ENCODE measurements around the gene PIEZO1. TPM values are rescaled to one million over a fixed set of nuclear protein-coding genes. Genes with fewer than 3 reads are reported as not detected.
A peak's percentile ranks its signal among the peaks of the same experiment; 100 is the strongest.

The PIEZO1 gene
- total RNA-seq, 1 experiment from 2014 or later, result 181 TPM

DNA sequence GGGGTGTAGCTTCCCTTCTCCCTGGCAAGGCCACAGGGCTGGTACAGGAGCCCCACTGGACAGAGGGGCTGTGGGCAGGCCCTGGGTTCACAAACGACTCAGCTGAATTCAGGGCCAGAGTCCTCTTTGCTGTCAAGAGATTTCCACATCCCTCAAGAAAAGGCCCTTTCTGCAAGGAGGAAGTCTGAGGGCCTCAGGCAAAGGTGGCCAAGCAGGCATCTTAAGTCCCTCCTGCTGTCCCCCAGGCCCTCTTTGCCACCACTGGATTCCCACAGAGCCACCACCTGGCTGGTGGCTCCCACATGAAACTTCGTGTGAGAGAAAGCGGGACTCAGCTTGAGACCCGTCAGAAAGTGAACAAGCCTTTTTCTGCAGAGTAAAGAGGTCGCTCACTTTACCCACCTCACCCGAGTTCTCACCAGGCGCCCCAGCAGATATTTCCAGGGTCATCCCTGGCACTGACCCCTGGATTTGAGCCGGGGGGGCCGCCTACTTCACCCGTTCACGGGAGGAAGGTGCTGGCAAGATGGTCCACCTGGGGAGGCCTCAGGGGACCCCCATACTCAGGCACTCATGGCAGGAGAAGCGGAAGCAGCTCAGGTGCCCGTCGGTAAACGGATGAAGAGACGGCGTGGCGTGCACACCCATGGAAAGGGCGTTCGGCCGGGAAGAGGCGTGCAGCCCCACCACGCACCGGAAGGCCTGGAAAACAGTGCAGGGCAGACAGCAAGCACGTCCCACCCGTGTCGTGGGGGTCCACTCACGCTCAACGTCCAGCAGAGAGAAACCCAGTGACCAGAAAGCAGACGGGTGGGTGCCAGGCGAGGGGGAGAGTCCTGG is 82.4 kb downstream of the PIEZO1 start:
- Histone ChIP-seq H3K4me3 (no peak overlapping the region), H3K27ac (no peak overlapping the region), H3K36me3 (peaks cover 38% of the 10 kb centered on the region), H3K9me3 (replicated peaks) (no peaks in the 10 kb centered on the region), H3K4me1 (replicated peaks) (peaks cover 46% of the 10 kb centered on the region), H3K27me3 (replicated peaks) (no peaks in the 10 kb centered on the region)
- DNase-seq (ENCODE audit: low read depth in 1 of 2, low spot score in 2 of 2), result no peak

DNA sequence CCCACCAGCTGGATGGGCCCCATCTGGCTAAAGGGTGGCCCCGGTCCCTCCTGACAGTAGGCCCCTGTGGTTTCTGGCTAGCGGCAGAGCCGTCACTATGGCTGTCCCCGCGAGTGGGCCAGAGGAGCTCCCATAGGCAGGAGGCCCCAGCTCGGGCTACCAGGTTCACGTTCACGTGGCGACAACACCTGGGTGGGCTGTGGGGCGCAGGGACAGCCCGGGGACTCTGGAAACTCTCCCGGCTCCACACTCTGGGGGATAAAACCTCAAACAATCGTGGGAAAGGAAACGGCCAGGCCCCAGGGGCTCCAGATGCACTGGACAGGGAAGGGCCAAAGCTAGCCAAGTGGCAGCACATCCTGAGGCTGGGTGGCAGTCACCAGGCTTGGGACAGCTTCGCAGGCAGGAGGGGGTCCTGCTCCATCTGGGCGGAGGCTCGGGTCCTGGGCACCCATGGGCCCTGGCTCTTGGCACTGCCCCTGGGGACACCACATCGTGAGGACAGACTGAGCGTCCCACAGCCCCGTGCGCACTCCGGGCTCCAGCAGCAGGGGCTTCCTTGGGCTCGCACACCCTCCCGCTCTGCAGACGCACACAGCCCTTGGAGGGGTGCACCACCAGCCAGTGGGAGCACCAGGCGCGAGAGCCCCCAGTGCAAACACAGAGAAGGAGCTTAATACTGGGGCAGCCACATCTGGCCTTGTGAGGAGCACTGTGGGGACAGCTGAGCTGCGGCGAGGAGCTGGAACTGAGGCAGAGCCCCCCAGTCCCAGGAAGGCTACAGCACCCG is 83.2 kb downstream of the PIEZO1 start:
- H3K27me3 ChIP-seq (replicated peaks), result no peaks in the 10 kb centered on the region
- H3K36me3 ChIP-seq, result peaks cover 44% of the 10 kb centered on the region
- no peaks in the 10 kb centered on the region for H3K9me3 ChIP-seq (replicated peaks)
- peaks cover 39% of the 10 kb centered on the region for H3K4me1 ChIP-seq (replicated peaks)
- DNase-seq (ENCODE audit: low read depth in 1 of 2, low spot score in 2 of 2), result no peak
- H3K27ac ChIP-seq, result peak overlapping the region; percentile 21; the same call in 1 of the 2 replicates
- no peak overlapping the region for H3K4me3 ChIP-seq

DNA sequence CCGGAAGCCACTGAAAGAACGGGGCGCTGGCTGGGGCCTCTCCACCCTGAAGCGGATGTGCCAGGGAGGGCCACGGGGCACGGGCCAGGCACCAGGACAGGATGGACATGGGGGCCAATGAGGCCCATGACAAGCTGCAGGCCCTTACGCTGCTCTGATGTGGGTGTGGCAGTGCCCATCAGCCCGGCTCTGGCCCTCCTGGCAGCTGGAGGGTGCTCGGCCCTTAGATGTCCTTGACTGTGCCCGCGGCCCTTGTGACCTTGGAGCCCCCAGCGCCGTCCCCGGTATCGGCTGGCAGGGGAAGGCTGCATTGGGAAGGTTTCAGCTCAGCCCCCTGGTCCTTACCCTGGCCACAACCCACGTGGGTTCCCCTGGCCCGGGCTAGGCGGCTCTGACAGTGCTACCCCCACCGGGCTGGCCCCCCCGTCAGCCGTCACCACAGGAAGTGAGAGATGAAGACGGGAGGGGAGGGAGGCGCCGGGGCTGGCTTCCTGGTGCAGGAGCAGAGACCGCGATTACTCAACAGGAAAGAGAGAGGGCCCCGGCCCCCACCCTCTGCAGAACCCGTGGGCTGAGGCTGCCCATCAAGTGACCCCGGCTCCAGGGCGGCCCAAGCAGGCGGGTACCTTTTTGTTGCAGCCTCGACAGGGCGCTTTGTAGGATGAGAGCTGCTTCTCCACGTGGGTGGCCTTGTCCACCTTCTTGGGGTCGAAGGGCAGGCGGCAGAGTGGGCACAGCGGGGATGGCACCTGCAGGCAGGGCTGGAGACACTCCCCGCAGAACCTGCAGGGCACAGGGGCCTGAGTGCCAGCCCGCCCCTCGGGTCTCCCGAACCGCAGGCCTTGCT is 84.2 kb downstream of the PIEZO1 start:
- Histone ChIP-seq H3K9me3 (replicated peaks) (no peaks in the 10 kb centered on the region), H3K27ac (peak overlapping the region; percentile 40), H3K4me1 (replicated peaks) (peaks cover 39% of the 10 kb centered on the region), H3K27me3 (replicated peaks) (no peaks in the 10 kb centered on the region), H3K4me3 (no peak overlapping the region), H3K36me3 (peaks cover 37% of the 10 kb centered on the region)
- peak; percentile 91 to 98 for DNase-seq (ENCODE audit: low read depth in 1 of 2, low spot score in 2 of 2)

DNA sequence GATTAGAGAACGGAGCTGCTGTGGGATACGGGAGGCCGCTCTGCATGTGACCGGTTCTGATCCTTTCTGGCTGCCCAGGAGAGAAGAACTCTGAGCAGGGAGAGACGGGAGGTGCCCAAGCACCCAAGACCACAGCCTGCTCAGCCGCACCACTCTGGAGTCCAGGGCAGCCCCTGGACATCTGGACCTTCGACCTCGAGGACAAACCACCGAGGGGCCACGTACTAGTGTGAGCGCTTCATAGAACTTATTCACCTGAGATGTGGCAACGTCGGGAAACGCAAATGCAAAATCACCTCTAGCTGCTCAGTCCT is 84.7 kb downstream of the PIEZO1 start:
- peaks cover 37% of the 10 kb centered on the region for H3K36me3 ChIP-seq
- no peak for DNase-seq (ENCODE audit: low read depth in 1 of 2, low spot score in 2 of 2)
- H3K27me3 ChIP-seq (replicated peaks), result no peaks in the 10 kb centered on the region
- H3K27ac ChIP-seq, result no peak overlapping the region
- peaks cover 34% of the 10 kb centered on the region for H3K4me1 ChIP-seq (replicated peaks)
- no peak overlapping the region for H3K4me3 ChIP-seq
- no peaks in the 10 kb centered on the region for H3K9me3 ChIP-seq (replicated peaks)

DNA sequence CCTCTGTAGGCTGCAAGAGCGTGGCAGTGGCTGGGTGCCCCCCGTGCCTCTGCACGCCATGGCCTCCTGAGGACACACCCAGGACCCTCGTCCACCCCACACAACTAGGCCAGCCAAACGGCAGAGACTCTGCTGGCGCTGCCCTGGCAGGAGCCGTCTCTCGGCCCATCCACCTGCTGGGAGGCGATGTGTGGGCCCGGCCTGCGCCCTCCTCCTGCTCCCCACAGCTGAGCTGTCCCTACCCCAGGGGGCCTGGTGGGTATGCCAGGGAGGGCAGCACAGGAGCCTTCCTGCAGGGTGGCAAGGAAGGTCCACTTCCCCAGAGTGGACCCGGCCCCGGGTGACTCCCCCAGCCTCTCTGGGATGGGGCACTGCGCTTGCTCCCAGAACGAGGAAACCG is 85.8 kb downstream of the PIEZO1 start:
- no peak overlapping the region for H3K27ac ChIP-seq
- no peaks in the 10 kb centered on the region for H3K9me3 ChIP-seq (replicated peaks)
- H3K36me3 ChIP-seq, result peaks cover 37% of the 10 kb centered on the region
- H3K4me1 ChIP-seq (replicated peaks), result peaks cover 28% of the 10 kb centered on the region
- H3K4me3 ChIP-seq, result no peak overlapping the region
- H3K27me3 ChIP-seq (replicated peaks), result no peaks in the 10 kb centered on the region
- no peak for DNase-seq (ENCODE audit: low read depth in 1 of 2, low spot score in 2 of 2)

DNA sequence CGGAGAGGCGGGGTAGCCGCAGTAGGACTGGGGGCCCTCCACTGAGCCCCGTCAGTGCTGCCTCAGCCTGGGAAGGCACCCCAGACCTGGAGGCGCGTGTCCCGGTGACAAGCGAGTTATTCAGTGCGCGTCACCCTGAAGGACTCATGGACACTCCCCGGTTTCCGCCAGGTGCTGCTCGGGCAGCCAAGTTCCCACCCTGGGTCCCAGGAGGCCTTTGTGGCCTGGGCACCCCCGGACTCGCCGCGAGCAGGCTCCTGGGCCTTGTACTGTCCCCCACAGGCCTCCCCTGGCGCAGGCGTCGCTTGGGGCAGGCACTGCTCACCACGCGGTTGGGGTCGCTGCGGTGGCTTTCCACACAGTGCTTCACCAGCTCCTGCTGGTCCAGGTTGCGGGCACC is 86.4 kb downstream of the PIEZO1 start:
- Histone ChIP-seq H3K4me3 (no peak overlapping the region), H3K4me1 (replicated peaks) (peaks cover 26% of the 10 kb centered on the region), H3K27ac (no peak overlapping the region), H3K27me3 (replicated peaks) (no peaks in the 10 kb centered on the region), H3K9me3 (replicated peaks) (no peaks in the 10 kb centered on the region), H3K36me3 (peaks cover 37% of the 10 kb centered on the region)
- DNase-seq (ENCODE audit: low read depth in 1 of 2, low spot score in 2 of 2), result no peak

DNA sequence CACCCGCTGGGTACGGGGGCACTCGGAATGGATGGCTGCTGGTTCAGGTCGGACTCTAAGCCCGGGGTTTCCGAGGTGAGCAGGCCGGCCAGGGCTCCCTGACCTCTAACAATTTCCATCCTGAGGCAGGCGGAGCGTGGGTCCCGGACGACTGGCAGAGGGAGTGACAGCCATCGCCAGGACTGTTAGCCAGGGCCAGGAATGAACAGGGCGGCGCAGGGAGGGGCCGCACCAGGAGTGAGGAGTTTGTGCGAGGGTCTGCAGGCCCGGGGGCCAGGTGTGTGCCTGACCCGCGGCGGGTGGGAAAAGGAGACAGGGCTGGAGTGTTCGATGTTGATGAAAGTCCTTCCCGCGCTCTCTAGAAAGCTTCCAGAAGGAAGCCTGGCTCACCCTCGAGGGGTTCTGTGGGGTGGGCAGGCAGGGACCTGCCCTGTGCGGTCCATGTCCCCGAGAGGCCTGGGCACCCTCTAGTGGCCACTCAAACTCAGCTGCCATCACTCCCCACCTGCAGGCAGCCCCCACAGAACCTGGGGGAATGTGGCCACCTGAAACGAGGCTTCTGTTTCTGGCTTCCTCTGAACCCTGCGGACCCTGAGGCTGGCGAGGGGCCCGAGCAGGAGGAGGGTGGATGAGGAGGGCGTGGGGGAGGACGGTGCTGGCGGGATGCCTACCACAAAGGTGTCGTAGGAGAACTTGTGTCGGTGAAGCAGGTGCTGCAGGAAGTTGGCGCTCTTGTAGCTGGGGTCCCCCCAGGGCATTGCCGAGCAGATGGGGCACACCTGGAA is 87.0 kb downstream of the PIEZO1 start:
- no peak for DNase-seq (ENCODE audit: low read depth in 1 of 2, low spot score in 2 of 2)
- Histone ChIP-seq H3K9me3 (replicated peaks) (no peaks in the 10 kb centered on the region), H3K36me3 (peaks cover 37% of the 10 kb centered on the region), H3K27ac (no peak overlapping the region), H3K4me1 (replicated peaks) (peaks cover 20% of the 10 kb centered on the region), H3K27me3 (replicated peaks) (no peaks in the 10 kb centered on the region), H3K4me3 (no peak overlapping the region)

DNA sequence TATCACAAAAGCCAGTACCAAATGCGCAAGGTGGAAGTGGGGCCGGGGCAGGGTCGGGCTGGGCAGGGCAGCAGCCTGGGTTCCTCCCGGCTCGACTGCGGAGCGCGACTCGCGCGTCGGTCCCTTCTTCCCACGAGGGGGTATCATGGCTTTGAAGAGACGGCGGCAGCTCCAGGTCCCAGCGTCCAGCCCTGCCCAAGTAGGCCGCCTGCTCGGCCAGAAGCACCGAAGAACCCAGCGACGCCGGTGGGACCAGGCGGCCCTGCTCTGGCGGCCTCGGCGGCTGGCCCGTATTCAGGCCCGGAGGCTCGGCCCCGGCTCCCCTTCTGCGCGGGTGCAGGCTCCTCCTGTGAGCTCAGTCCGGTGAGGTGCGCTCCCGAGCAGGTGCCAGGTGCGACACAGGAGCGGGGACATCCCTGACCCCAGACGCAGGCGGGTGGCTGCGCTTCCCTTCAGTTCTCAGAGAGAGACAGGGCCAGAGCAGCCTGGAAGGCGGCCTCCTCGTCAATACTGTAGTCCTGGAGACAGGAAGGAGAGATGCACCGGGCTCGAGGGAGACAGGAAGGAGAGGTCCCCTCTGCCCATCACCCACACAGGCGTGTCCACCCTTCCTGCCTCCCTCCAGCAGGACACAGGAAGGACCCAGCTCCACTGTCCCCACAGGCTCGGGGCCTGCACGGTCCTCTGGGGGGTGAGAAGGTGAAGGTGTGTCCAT is 87.7 kb downstream of the PIEZO1 start:
- H3K4me3 ChIP-seq, result no peak overlapping the region
- no peaks in the 10 kb centered on the region for H3K27me3 ChIP-seq (replicated peaks)
- no peaks in the 10 kb centered on the region for H3K9me3 ChIP-seq (replicated peaks)
- no peak for DNase-seq (ENCODE audit: low read depth in 1 of 2, low spot score in 2 of 2)
- peaks cover 37% of the 10 kb centered on the region for H3K36me3 ChIP-seq
- H3K4me1 ChIP-seq (replicated peaks), result peaks cover 20% of the 10 kb centered on the region
- no peak overlapping the region for H3K27ac ChIP-seq

DNA sequence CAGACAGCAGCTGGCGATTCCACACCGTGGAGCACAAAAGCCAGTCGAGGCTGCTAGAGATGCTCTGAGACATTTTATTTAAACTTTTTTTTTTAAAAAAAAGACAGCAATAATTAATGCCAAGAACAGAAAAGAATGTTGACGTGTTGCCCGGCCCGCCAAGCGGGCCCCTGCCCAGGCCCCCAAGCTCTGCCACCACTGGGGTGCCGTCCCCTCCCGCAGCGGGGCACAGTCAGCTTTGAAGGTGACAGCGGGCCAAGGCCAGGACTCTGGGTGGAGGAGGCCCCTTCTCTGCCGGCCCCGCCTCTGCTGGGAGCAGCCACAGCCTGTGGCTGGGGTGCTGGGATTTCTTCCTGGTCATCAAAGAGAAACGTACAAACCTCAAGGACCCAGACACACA is 88.6 kb downstream of the PIEZO1 start:
- Histone ChIP-seq H3K27me3 (replicated peaks) (no peaks in the 10 kb centered on the region), H3K4me3 (no peak overlapping the region), H3K36me3 (peaks cover 37% of the 10 kb centered on the region), H3K4me1 (replicated peaks) (peaks cover 15% of the 10 kb centered on the region), H3K9me3 (replicated peaks) (no peaks in the 10 kb centered on the region), H3K27ac (no peak overlapping the region)
- DNase-seq (ENCODE audit: low read depth in 1 of 2, low spot score in 2 of 2), result no peak

DNA sequence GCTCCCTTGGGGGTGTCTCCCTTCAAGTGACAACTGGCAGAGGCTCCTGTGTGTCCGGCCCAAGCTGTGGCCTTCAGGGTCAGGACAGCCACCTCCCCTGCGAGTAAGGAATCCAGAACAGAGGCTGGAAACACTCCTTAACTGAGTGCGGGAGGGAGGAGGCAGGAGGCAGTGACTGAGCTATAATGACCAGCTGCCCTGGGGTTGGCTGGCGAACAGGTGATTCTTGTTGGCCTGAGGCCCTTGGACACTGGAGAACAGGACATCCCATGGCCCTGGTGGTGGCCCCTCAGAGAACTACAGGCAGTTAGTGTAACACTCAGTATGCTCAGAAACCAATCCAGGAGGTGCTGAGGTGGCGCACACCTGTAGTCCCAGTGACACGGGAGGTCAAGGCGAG is 89.3 kb downstream of the PIEZO1 start:
- Histone ChIP-seq H3K4me1 (replicated peaks) (peaks cover 8% of the 10 kb centered on the region), H3K27me3 (replicated peaks) (no peaks in the 10 kb centered on the region), H3K4me3 (no peak overlapping the region), H3K27ac (no peak overlapping the region), H3K9me3 (replicated peaks) (no peaks in the 10 kb centered on the region), H3K36me3 (peaks cover 37% of the 10 kb centered on the region)
- DNase-seq (ENCODE audit: low read depth in 1 of 2, low spot score in 2 of 2), result no peak

DNA sequence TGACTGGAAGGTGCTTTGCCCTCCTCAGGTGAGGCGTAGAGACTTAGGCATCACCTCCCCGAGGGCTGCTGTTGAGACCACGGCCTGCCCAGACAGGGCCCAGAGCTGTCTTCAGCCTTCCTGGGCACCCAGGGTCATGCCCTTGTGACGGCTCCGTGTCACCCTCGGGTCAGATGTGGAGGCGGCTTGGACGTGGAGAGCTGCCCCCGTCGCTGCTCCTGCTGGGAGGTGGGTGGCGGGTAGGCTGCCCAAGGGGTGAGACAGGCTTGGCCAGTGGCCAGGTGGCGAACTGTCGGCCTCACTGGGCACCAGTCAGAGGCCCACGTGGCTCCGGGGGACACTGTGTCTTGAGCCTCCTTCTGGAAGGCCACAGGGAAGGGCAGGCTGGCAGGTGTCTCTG is 89.8 kb downstream of the PIEZO1 start:
- no peak overlapping the region for H3K4me3 ChIP-seq
- H3K27ac ChIP-seq, result no peak overlapping the region
- DNase-seq (ENCODE audit: low read depth in 1 of 2, low spot score in 2 of 2), result no peak
- no peaks in the 10 kb centered on the region for H3K27me3 ChIP-seq (replicated peaks)
- no peaks in the 10 kb centered on the region for H3K9me3 ChIP-seq (replicated peaks)
- peaks cover 31% of the 10 kb centered on the region for H3K36me3 ChIP-seq
- H3K4me1 ChIP-seq (replicated peaks), result peaks cover 3% of the 10 kb centered on the region; the same call in 1 of the 2 replicates

DNA sequence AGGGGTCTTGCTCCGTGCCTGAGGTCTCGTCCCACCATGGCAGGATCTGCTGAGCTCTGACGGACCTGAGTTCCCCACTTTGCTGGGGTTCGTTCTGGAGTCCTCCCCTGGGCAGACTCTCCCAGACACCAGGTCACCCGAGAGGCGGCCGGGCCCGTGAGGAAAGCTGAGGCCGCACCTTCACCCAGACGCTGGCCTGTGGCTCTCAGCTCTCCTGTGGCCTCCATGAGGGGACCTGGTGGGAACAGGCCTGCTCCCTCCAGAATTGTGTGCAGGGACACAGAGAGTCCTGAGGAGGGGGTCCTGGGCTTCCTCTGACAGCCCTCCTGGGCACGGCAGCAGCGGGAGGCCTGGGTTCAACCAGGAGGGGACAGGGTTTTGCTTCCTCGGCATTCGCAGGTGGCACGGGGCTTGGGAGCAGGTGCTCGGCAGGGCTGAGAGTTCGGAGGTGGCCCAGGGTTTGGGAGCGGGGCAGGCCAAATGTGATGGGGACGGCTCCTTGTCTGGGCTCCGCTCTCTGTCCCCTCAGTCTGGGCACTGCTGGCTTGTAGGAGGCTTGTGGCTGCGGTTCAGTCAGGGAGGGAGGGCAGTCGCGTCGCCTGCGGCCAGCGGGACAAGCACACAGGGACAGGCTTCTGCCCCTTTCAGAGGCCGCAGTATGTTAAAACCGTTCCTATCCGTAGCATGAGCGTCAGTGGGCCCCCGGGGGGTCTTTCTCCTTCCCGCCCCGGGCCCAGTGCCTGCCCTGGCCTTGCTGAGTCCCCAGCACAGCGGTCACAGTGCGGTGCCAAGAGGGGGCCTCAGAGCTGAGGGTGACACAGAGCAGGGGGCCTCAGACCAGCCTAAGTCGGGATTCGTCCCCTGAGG is 90.6 kb downstream of the PIEZO1 start:
- Histone ChIP-seq H3K27me3 (replicated peaks) (no peaks in the 10 kb centered on the region), H3K27ac (no peak overlapping the region)

More for the DNA sequence above, 90.6 kb downstream of the PIEZO1 start:
- H3K9me3 ChIP-seq (replicated peaks), result no peaks in the 10 kb centered on the region
- DNase-seq (ENCODE audit: low read depth in 1 of 2, low spot score in 2 of 2), result no peak
- H3K4me3 ChIP-seq, result no peak overlapping the region
- peaks cover 24% of the 10 kb centered on the region for H3K36me3 ChIP-seq
- H3K4me1 ChIP-seq (replicated peaks), result no peaks in the 10 kb centered on the region

All from SJSA1 (cell line).